CD4-positive, alpha-beta T cell treated with Interleukin-1 beta for 1 hour (primary cell): ENCODE data around the gene MGP.
A peak's percentile ranks its signal among the peaks of the same experiment; 100 is the strongest.

Experiments
- DNase-seq, 2 donors: peaks; one replicate each; pipeline ENCODE4 v3.0.0-alpha.2; 2020 to 2022

MGP gene

GRCh38 chr12:14902465-14902864 lies 16.8 kb upstream of the MGP start:
- DNase-seq, result no peak

DNA sequence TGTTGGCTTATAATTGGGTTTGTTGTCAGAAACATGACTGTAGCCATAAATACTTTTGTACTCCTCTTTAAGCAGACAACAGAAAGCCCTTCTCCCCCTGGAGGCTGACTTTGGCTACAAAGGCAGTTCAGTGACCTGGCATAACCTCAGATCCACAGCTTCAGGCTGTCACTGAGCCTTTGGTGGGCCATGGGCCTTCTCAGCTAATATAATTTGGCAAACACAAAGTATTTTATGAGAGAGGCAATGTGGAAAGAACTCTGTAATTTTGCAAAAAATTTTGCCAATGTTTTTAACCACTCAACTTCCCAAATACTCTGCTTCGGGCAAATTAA lies 15.5 kb upstream of the MGP start:
- DNase-seq, result no peak

GRCh38 chr12:14900521-14901227 lies 15.0 kb upstream of the MGP start:
- no peak for DNase-seq

GRCh38 chr12:14896521-14897169 lies 11.0 kb upstream of the MGP start:
- no peak for DNase-seq

GRCh38 chr12:14893506-14894250 lies 8.0 kb upstream of the MGP start:
- DNase-seq, result no peak

GRCh38 chr12:14892726-14893505 lies 7.3 kb upstream of the MGP start:
- DNase-seq, result no peak

- DNase-seq, result no peak
Measured at GRCh38 chr12:14890701-14891100, 5.0 kb upstream of the MGP start.

- DNase-seq, result no peak
Measured at GRCh38 chr12:14886271-14886670, 617 bp upstream of the MGP start.

GRCh38 chr12:14884458-14884878 lies 1.2 kb downstream of the MGP start:
- peak; percentile 82 to 83 for DNase-seq

GRCh38 chr12:14883686-14884085 lies 2.0 kb downstream of the MGP start:
- DNase-seq, result no peak

DNA sequence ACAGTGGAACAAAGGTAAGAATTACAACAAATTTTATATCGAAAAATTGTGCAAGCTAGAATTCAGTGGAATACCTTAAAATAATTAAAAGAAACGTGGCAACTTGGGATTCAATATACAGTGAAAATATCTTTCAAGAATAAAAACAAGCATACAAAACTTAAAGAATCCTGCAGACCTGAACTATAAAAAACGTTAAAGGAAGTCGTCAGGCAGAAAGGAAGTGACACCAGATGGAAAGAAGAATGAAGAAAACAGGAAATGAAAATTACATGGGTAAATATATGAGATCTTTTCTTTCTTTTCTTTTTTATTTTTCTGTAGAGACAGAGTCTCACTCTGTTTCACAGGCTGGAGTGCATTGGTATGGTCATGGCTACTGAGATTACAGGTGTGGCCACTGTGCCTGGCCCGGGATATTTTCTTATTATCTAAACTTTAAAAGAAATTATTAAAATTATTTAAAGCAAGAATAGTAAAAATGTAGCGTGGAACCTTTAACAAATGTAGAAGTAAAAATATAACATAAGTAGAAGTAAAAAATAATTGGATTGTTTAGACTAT lies 4.7 kb downstream of the MGP start:
- DNase-seq, result no peak

- DNase-seq, result no peak
Measured at GRCh38 chr12:14879222-14879933, 6.3 kb downstream of the MGP start.

GRCh38 chr12:14878488-14878887 lies 7.2 kb downstream of the MGP start:
- DNase-seq, result no peak

GRCh38 chr12:14876833-14877232 lies 8.8 kb downstream of the MGP start:
- DNase-seq, result no peak

GRCh38 chr12:14874882-14875281 lies 10.8 kb downstream of the MGP start:
- no peak for DNase-seq

- no peak for DNase-seq
Measured at GRCh38 chr12:14873440-14874185, 12.0 kb downstream of the MGP start.

DNA sequence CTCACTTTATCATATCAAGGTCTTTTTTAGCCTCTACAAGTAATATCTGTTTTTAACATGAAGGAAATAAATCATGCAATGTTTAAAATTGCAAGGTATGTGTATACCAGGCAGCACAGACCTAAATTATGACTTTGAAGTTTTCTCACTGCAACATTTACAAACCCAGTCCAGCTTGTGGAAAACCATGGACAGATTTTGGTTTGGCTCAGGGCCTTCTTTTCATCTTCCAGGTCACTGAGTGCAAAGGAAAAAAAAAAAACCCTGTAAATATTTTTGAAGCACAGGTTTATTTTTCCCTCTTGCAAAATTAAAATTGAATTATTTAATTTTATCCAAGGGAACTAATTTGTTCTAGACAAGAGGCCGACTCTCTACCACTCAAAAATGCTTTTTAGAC lies 13.8 kb downstream of the MGP start:
- no peak for DNase-seq

- DNase-seq, result no peak
Measured at GRCh38 chr12:14871247-14871646, 14.4 kb downstream of the MGP start.

DNA sequence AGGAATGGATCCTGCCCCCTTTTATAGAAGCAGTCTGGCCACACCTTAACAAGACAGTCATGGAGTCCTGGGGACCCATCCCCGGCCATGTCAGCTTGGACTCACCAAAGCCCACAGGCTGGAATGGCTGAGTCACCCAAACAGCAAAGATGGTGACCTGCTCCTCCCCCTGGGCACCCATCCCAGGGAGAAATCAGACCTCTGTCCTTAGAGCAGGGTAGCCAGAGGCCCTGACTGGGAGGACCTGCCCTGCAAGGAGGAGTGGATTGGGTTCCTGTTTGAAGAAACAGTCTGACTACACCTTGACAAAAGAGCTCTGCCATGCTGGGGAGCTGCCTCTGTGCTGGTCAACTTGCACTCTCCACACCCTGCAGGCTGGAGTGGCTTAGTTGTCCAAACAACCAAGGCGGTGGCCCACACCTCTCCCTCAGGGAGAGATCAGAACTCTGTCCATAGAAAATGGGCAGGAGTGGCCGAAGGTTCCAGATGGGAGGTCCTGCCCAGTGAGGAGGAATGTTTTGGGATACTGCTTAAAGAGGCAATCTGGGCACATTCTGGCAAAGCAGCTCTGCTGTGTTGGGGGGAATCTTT lies 16.6 kb downstream of the MGP start:
- no peak for DNase-seq

GRCh38 chr12:14860490-14860889 lies 25.2 kb downstream of the MGP start:
- no peak for DNase-seq

GRCh38 chr12:14858513-14858912 lies 27.1 kb downstream of the MGP start:
- DNase-seq, result no peak
